ENCODE measurements around the gene IFI44L.

IFI44L gene

GRCh38 chr1:78619803-78620579 is at the start of gene IFI44L:
TSS of gene IFI44L (plus strand) at chr1:78620448. CDS start at chr1:78627916, 7,468 bp downstream.
- DNase-seq (ENCODE audit: low spot score): no peak

- DNase-seq (ENCODE audit: low spot score): no peak
These were observed 49.7 kb upstream of the IFI44L start for GRCh38 chr1:78570539-78570938.

- no peak for DNase-seq (ENCODE audit: low spot score)
These were observed 42.8 kb upstream of the IFI44L start for GRCh38 chr1:78577257-78578100.

- DNase-seq (ENCODE audit: low spot score): no peak
These were observed 33.7 kb upstream of the IFI44L start for GRCh38 chr1:78586572-78586971.

GRCh38 chr1:78587211-78587610 is 33.0 kb upstream of the IFI44L start:
- no peak for DNase-seq (ENCODE audit: low spot score)

GRCh38 chr1:78591971-78592370 is 28.3 kb upstream of the IFI44L start:
- no peak for DNase-seq (ENCODE audit: low spot score)

- DNase-seq (ENCODE audit: low spot score): no peak
These were observed 21.0 kb upstream of the IFI44L start for GRCh38 chr1:78599294-78599693.

GRCh38 chr1:78601068-78601467 is 19.2 kb upstream of the IFI44L start:
- no peak for DNase-seq (ENCODE audit: low spot score)

GRCh38 chr1:78603206-78603605 is 17.0 kb upstream of the IFI44L start:
- DNase-seq (ENCODE audit: low spot score): no peak

- no peak for DNase-seq (ENCODE audit: low spot score)
These were observed 15.6 kb upstream of the IFI44L start for GRCh38 chr1:78604643-78605042.

GRCh38 chr1:78606274-78606673 is 14.0 kb upstream of the IFI44L start:
- DNase-seq (ENCODE audit: low spot score): no peak

GRCh38 chr1:78607334-78607927 is 12.8 kb upstream of the IFI44L start:
- no peak for DNase-seq (ENCODE audit: low spot score)

GRCh38 chr1:78607944-78608343 is 12.3 kb upstream of the IFI44L start:
- no peak for DNase-seq (ENCODE audit: low spot score)

- DNase-seq (ENCODE audit: low spot score): peak; percentile 62
These were observed 2.6 kb upstream of the IFI44L start for GRCh38 chr1:78617615-78618026.

- DNase-seq (ENCODE audit: low spot score): no peak
These were observed 1.2 kb upstream of the IFI44L start for GRCh38 chr1:78619032-78619431.

- no peak for DNase-seq (ENCODE audit: low spot score)
These were observed 824 bp upstream of the IFI44L start for GRCh38 chr1:78619446-78619802.

GRCh38 chr1:78620666-78621065 is 418 bp downstream of the IFI44L start:
- no peak for DNase-seq (ENCODE audit: low spot score)

GRCh38 chr1:78622548-78622947 is 2.3 kb downstream of the IFI44L start:
- DNase-seq (ENCODE audit: low spot score): no peak

GRCh38 chr1:78624035-78624434 is 3.8 kb downstream of the IFI44L start:
- no peak for DNase-seq (ENCODE audit: low spot score)

- DNase-seq (ENCODE audit: low spot score): no peak
These were observed 7.1 kb downstream of the IFI44L start for GRCh38 chr1:78627321-78627720.

- DNase-seq (ENCODE audit: low spot score): no peak
These were observed 10.4 kb downstream of the IFI44L start for GRCh38 chr1:78630600-78630999.

- DNase-seq (ENCODE audit: low spot score): no peak
These were observed 13.0 kb downstream of the IFI44L start for GRCh38 chr1:78633209-78633608.

- DNase-seq (ENCODE audit: low spot score): no peak
These were observed 20.2 kb downstream of the IFI44L start for GRCh38 chr1:78640462-78640861.
